ENCODE data around the gene CHST9. TPM values are rescaled to one million over a fixed set of nuclear protein-coding genes. Genes with fewer than 3 reads are reported as not detected.

CHST9 gene
- total RNA-seq, 1 experiment from 2014 or later, result 19.2 TPM

GRCh38 chr18:27075828-27076227 lies 109.3 kb downstream of the CHST9 start (continued):
- TF ChIP-seq ZNF532 (CRISPR knock-in tag; IDR thresholded peaks at IDR 0.05; ENCODE audit: borderline replicate concordance), result no peak
- TF ChIP-seq IRF1 (CRISPR knock-in tag; IDR thresholded peaks at IDR 0.05), result no peak

DNA sequence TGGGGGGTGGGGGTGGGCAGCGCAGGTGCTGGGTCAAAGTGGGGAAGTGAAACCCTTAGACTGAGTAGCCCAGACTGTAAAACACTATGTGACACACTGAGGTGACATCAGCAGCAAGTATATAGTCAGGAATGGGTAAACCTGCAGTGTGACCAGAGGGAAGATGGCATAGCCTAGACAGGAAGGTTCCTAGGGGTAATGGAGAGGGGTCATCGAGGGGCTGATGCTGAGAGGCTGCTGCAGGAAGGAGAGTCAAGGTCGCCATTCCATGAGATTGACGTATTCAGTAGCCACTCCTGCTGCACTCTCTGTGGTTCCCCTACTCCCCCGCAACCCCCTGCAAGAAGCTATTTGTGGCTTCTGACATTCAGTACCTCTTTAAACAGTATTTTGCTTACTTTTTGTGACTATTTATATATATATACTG lies 111.7 kb downstream of the CHST9 start:
- Mint-ChIP-seq H3K27me3 (ENCODE audit: low read depth) (no peaks in the 10 kb centered on the region), H3K36me3 (no peaks in the 10 kb centered on the region), H3K4me3 (no peak overlapping the region), H3K27ac (no peak overlapping the region), H3K9me3 (no peaks in the 10 kb centered on the region), H3K4me1 (peaks cover 15% of the 10 kb centered on the region)
- ChIA-PET CTCF (no interaction called here), POLR2A (no interaction called here)
- ATAC-seq (no peak), DNase-seq (ENCODE audit: low spot score) (no peak)
- TF ChIP-seq ZNF263 (CRISPR knock-in tag; IDR thresholded peaks at IDR 0.05; ENCODE audit: low read depth), result no peak
- no peak for TF ChIP-seq ZNF317 (CRISPR knock-in tag; IDR thresholded peaks at IDR 0.05; ENCODE audit: borderline replicate concordance, low read depth)
- no peak for TF ChIP-seq MXD4 (CRISPR knock-in tag; IDR thresholded peaks at IDR 0.05; ENCODE audit: borderline replicate concordance)
- TF ChIP-seq, protein P1, sequence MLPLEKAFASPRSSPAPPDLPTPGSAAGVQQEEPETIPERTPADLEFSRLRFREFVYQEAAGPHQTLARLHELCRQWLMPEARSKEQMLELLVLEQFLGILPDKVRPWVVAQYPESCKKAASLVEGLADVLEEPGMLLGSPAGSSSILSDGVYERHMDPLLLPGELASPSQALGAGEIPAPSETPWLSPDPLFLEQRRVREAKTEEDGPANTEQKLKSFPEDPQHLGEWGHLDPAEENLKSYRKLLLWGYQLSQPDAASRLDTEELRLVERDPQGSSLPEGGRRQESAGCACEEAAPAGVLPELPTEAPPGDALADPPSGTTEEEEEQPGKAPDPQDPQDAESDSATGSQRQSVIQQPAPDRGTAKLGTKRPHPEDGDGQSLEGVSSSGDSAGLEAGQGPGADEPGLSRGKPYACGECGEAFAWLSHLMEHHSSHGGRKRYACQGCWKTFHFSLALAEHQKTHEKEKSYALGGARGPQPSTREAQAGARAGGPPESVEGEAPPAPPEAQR (CRISPR knock-in tag; IDR thresholded peaks at IDR 0.05), result no peak
- no peak for TF ChIP-seq TEAD1 (CRISPR knock-in tag; IDR thresholded peaks at IDR 0.05)
- no peak for TF ChIP-seq SP1 (CRISPR knock-in tag; conservative IDR thresholded peaks at IDR 0.05)
- no peak for TF ChIP-seq TCF7 (CRISPR knock-in tag; IDR thresholded peaks at IDR 0.05; ENCODE audit: low read depth)
- TF ChIP-seq NR2C2 (CRISPR knock-in tag; IDR thresholded peaks at IDR 0.05), result no peak
- no peak for TF ChIP-seq PREB (CRISPR knock-in tag; IDR thresholded peaks at IDR 0.05; ENCODE audit: borderline replicate concordance)
- no peak for TF ChIP-seq IRF1 (CRISPR knock-in tag; IDR thresholded peaks at IDR 0.05)
- TF ChIP-seq, protein P2, sequence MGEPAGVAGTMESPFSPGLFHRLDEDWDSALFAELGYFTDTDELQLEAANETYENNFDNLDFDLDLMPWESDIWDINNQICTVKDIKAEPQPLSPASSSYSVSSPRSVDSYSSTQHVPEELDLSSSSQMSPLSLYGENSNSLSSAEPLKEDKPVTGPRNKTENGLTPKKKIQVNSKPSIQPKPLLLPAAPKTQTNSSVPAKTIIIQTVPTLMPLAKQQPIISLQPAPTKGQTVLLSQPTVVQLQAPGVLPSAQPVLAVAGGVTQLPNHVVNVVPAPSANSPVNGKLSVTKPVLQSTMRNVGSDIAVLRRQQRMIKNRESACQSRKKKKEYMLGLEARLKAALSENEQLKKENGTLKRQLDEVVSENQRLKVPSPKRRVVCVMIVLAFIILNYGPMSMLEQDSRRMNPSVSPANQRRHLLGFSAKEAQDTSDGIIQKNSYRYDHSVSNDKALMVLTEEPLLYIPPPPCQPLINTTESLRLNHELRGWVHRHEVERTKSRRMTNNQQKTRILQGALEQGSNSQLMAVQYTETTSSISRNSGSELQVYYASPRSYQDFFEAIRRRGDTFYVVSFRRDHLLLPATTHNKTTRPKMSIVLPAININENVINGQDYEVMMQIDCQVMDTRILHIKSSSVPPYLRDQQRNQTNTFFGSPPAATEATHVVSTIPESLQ (CRISPR knock-in tag; IDR thresholded peaks at IDR 0.05), result no peak
- TF ChIP-seq IRF2 (CRISPR knock-in tag; IDR thresholded peaks at IDR 0.05; ENCODE audit: borderline replicate concordance, low read depth), result no peak
- TF ChIP-seq, protein P3, sequence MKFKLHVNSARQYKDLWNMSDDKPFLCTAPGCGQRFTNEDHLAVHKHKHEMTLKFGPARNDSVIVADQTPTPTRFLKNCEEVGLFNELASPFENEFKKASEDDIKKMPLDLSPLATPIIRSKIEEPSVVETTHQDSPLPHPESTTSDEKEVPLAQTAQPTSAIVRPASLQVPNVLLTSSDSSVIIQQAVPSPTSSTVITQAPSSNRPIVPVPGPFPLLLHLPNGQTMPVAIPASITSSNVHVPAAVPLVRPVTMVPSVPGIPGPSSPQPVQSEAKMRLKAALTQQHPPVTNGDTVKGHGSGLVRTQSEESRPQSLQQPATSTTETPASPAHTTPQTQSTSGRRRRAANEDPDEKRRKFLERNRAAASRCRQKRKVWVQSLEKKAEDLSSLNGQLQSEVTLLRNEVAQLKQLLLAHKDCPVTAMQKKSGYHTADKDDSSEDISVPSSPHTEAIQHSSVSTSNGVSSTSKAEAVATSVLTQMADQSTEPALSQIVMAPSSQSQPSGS (CRISPR knock-in tag; IDR thresholded peaks at IDR 0.05; ENCODE audit: borderline replicate concordance, low read depth), result no peak
- TF ChIP-seq NR1H2 (CRISPR knock-in tag; IDR thresholded peaks at IDR 0.05), result no peak
- TF ChIP-seq, protein P4, sequence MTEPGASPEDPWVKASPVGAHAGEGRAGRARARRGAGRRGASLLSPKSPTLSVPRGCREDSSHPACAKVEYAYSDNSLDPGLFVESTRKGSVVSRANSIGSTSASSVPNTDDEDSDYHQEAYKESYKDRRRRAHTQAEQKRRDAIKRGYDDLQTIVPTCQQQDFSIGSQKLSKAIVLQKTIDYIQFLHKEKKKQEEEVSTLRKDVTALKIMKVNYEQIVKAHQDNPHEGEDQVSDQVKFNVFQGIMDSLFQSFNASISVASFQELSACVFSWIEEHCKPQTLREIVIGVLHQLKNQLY (CRISPR knock-in tag; IDR thresholded peaks at IDR 0.05), result no peak
- TF ChIP-seq, protein P5, sequence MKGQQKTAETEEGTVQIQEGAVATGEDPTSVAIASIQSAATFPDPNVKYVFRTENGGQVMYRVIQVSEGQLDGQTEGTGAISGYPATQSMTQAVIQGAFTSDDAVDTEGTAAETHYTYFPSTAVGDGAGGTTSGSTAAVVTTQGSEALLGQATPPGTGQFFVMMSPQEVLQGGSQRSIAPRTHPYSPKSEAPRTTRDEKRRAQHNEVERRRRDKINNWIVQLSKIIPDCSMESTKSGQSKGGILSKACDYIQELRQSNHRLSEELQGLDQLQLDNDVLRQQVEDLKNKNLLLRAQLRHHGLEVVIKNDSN (CRISPR knock-in tag; IDR thresholded peaks at IDR 0.05), result no peak
- TF ChIP-seq, protein P6, sequence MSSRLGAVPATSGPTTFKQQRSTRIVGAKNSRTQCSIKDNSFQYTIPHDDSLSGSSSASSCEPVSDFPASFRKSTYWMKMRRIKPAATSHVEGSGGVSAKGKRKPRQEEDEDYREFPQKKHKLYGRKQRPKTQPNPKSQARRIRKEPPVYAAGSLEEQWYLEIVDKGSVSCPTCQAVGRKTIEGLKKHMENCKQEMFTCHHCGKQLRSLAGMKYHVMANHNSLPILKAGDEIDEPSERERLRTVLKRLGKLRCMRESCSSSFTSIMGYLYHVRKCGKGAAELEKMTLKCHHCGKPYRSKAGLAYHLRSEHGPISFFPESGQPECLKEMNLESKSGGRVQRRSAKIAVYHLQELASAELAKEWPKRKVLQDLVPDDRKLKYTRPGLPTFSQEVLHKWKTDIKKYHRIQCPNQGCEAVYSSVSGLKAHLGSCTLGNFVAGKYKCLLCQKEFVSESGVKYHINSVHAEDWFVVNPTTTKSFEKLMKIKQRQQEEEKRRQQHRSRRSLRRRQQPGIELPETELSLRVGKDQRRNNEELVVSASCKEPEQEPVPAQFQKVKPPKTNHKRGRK (CRISPR knock-in tag; IDR thresholded peaks at IDR 0.05; ENCODE audit: borderline replicate concordance), result no peak
- TF ChIP-seq, protein P7, sequence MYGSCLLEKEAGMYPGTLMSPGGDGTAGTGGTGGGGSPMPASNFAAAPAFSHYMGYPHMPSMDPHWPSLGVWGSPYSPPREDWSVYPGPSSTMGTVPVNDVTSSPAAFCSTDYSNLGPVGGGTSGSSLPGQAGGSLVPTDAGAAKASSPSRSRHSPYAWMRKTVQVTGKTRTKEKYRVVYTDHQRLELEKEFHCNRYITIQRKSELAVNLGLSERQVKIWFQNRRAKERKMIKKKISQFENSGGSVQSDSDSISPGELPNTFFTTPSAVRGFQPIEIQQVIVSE (CRISPR knock-in tag; IDR thresholded peaks at IDR 0.05; ENCODE audit: borderline replicate concordance), result no peak

All from WTC11 (cell line).